ENCODE measurements around the gene ABLIM3. TPM values are rescaled to one million over a fixed set of nuclear protein-coding genes. Genes with fewer than 3 reads are reported as not detected.

ABLIM3 gene
- total and polyA plus RNA-seq, 11 donors = 43.2 to 175 (median 97.8) TPM

- TF ChIP-seq POLR2A (IDR thresholded peaks at IDR 0.05) = no peak
- no peak for ATAC-seq
- no peaks in the 10 kb centered on the region for H3K27me3 ChIP-seq
- intact Hi-C loops (cut with DNase I) = no loop called here
- H3K27ac ChIP-seq = no peak overlapping the region
- H3K4me3 ChIP-seq = no peak overlapping the region
- DNase-seq = no peak
- H3K9me3 ChIP-seq = no peaks in the 10 kb centered on the region
- WGBS, 4 donors = 67 to 88% (median 73%) methylated on average over 1 of the region's 1 CpG
- no peaks in the 10 kb centered on the region for H3K4me1 ChIP-seq
- H3K36me3 ChIP-seq = peaks cover 0 to 59% (median 42%) of the 10 kb centered on the region in 9 donors
Observed at GRCh38 chr5:149257131-149257530, 115.8 kb downstream of the ABLIM3 start.

GRCh38 chr5:149257889-149258705 lies 116.8 kb downstream of the ABLIM3 start:
- ATAC-seq (no peak), DNase-seq (no peak)
- Histone ChIP-seq H3K9me3 (no peaks in the 10 kb centered on the region), H3K36me3 (peaks cover 0 to 52% (median 33%) of the 10 kb centered on the region in 9 donors), H3K27ac (no peak overlapping the region), H3K4me1 (no peaks in the 10 kb centered on the region), H3K4me3 (no peak overlapping the region), H3K27me3 (no peaks in the 10 kb centered on the region)
- intact Hi-C loops (cut with DNase I) = no loop called here
- 85 to 87% (median 87%) methylated on average over 10 of the region's 10 CpGs for WGBS, 4 donors
- TF ChIP-seq POLR2A (IDR thresholded peaks at IDR 0.05) (no peak), CTCF (IDR thresholded peaks at IDR 0.05) (no peak)

GRCh38 chr5:149260761-149261160 lies 119.5 kb downstream of the ABLIM3 start:
- WGBS, 4 donors = 75 to 90% (median 82%) methylated on average over 1 of the region's 1 CpG
- Histone ChIP-seq H3K4me1 (peaks cover 0 to 1% (median 0%) of the 10 kb centered on the region in 12 donors), H3K27ac (no peak overlapping the region), H3K27me3 (no peaks in the 10 kb centered on the region), H3K9me3 (no peaks in the 10 kb centered on the region), H3K4me3 (no peak overlapping the region), H3K36me3 (peaks cover 0 to 29% (median 12%) of the 10 kb centered on the region in 9 donors)
- ATAC-seq (no peak), DNase-seq (no peak)
- no peak for TF ChIP-seq POLR2A (IDR thresholded peaks at IDR 0.05)
- no peak for TF ChIP-seq CTCF (IDR thresholded peaks at IDR 0.05)
- intact Hi-C loops (cut with DNase I) = loop anchor here in 2 of 10 donors (10.0 kb wide), 2 partner anchors 174 to 526 kb away; no protein-coding TSS in a partner anchor

GRCh38 chr5:149261246-149261645 lies 120.0 kb downstream of the ABLIM3 start:
- intact Hi-C loops (cut with DNase I) = loop anchor here in 2 of 10 donors (10.0 kb wide), 2 partner anchors 174 to 526 kb away; no protein-coding TSS in a partner anchor
- DNase-seq (no peak), ATAC-seq (no peak)
- 68 to 87% (median 77%) methylated on average over 7 of the region's 7 CpGs for WGBS, 4 donors
- Histone ChIP-seq H3K9me3 (no peaks in the 10 kb centered on the region), H3K27me3 (no peaks in the 10 kb centered on the region), H3K4me1 (peaks cover 0 to 4% (median 0%) of the 10 kb centered on the region in 12 donors), H3K36me3 (peaks cover 0 to 24% (median 12%) of the 10 kb centered on the region in 9 donors), H3K27ac (no peak overlapping the region), H3K4me3 (no peak overlapping the region)
- TF ChIP-seq POLR2A (IDR thresholded peaks at IDR 0.05) (no peak), CTCF (IDR thresholded peaks at IDR 0.05) (no peak)
